Colonic mucosa (tissue), 4 donors: Measurements from ENCODE around the gene SETDB2. TPM values are rescaled to one million over a fixed set of nuclear protein-coding genes. Genes with fewer than 3 reads are reported as not detected.

ENCODE experiments used
- DNase-seq: peaks from one replicate; pipeline ENCODE4 v3.0.0-alpha.2; 2020
- H3K27ac ChIP-seq: fragments of 200-600 bp; one replicate; pipeline ENCODE4 v1.8.0; 2021
- H3K27me3 ChIP-seq: fragments of 200-600 bp; one replicate; pipeline ENCODE4 v1.8.0; 2021
- H3K36me3 ChIP-seq: fragments of 200-600 bp; one replicate; pipeline ENCODE4 v1.8.0; 2021
- H3K4me1 ChIP-seq: fragments of 200-600 bp; one replicate; pipeline ENCODE4 v1.8.0; 2021; ENCODE audit warnings: mild to moderate bottlenecking
- H3K4me3 ChIP-seq: fragments of 200-600 bp; one replicate; pipeline ENCODE4 v1.8.0; 2021
- H3K9ac ChIP-seq, 2 donors: one replicate each; pipeline ENCODE4 v1.7.0; 2013; ENCODE audit warnings: control low read depth in 2 of 2, low read depth in 2 of 2, low read length in 2 of 2
- H3K9me3 ChIP-seq: fragments of 200-600 bp; one replicate; pipeline ENCODE4 v1.8.0; 2021
- CTCF ChIP-seq: fragments of 200-600 bp; IDR thresholded peaks from one replicate; pipeline ENCODE4 v1.8.0; 2022; ENCODE audit warnings: antibody characterized with exemption, mild to moderate bottlenecking
- intact Hi-C: fragments of 100-400 bp; cut with DNase I; formaldehyde crosslinking; loops from one replicate; pipeline ENCODE4 v1.14.1; 2022
- total RNA-seq, 2 donors: library from RNA; stranded (reverse); fragmentation: NEBNext Ultra II Directional in 1 of 2; extraction: Animal tissue kit (Norgen Biotek cat#: 25700) in 1 of 2; gene quantifications; one replicate each; pipeline ENCODE4 v1.2.1, GENCODE V29; 2021
- donor health status: healthy.
- donor health status: DM: no; HTN: no; CAD: no.
- donor health status: DM: no; HTN: no; CAD: no.

The SETDB2 gene
- total RNA-seq, 2 donors from 2014 or later, result 7.7 to 9.5 TPM

- Histone ChIP-seq H3K9me3 (no peaks in the 10 kb centered on the region), H3K4me1 (no peaks in the 10 kb centered on the region), H3K27ac (no peak overlapping the region), H3K4me3 (no peak overlapping the region), H3K36me3 (no peaks in the 10 kb centered on the region), H3K27me3 (no peaks in the 10 kb centered on the region), H3K9ac (no peak overlapping the region)
- intact Hi-C loops, result no loop called here
- TF ChIP-seq CTCF, result no peak
- no peak for DNase-seq
Observed at GRCh38 chr13:49410006-49410405, 34.1 kb upstream of the SETDB2 start.

- H3K27ac ChIP-seq, result no peak overlapping the region
- no peak for DNase-seq
Observed at GRCh38 chr13:49410477-49410876, 33.6 kb upstream of the SETDB2 start.

GRCh38 chr13:49411353-49411752, 32.7 kb upstream of the SETDB2 start:
- DNase-seq, result no peak
- H3K9ac ChIP-seq, result no peak overlapping the region
- H3K4me3 ChIP-seq, result no peak overlapping the region
- H3K27me3 ChIP-seq, result no peaks in the 10 kb centered on the region
- H3K27ac ChIP-seq, result no peak overlapping the region
- no peak for TF ChIP-seq CTCF
- H3K4me1 ChIP-seq, result no peaks in the 10 kb centered on the region
- intact Hi-C loops, result no loop called here
- H3K9me3 ChIP-seq, result no peaks in the 10 kb centered on the region
- no peaks in the 10 kb centered on the region for H3K36me3 ChIP-seq

More at GRCh38 chr13:49410477-49410876, 33.6 kb upstream of the SETDB2 start:
- no peaks in the 10 kb centered on the region for H3K27me3 ChIP-seq
- H3K4me3 ChIP-seq, result no peak overlapping the region
- H3K4me1 ChIP-seq, result no peaks in the 10 kb centered on the region
- no peaks in the 10 kb centered on the region for H3K9me3 ChIP-seq
- H3K36me3 ChIP-seq, result no peaks in the 10 kb centered on the region
- intact Hi-C loops, result no loop called here
- H3K9ac ChIP-seq, result no peak overlapping the region
- TF ChIP-seq CTCF, result no peak

GRCh38 chr13:49412749-49413148, 31.3 kb upstream of the SETDB2 start:
- no peaks in the 10 kb centered on the region for H3K27me3 ChIP-seq
- intact Hi-C loops, result no loop called here
- H3K36me3 ChIP-seq, result no peaks in the 10 kb centered on the region
- no peaks in the 10 kb centered on the region for H3K9me3 ChIP-seq
- H3K9ac ChIP-seq, result no peak overlapping the region
- no peak for TF ChIP-seq CTCF
- no peaks in the 10 kb centered on the region for H3K4me1 ChIP-seq
- no peak overlapping the region for H3K27ac ChIP-seq
- DNase-seq, result no peak
- H3K4me3 ChIP-seq, result no peak overlapping the region

- Histone ChIP-seq H3K9ac (no peak overlapping the region), H3K36me3 (no peaks in the 10 kb centered on the region), H3K27me3 (no peaks in the 10 kb centered on the region), H3K27ac (no peak overlapping the region), H3K4me1 (no peaks in the 10 kb centered on the region), H3K4me3 (no peak overlapping the region), H3K9me3 (no peaks in the 10 kb centered on the region)
- intact Hi-C loops, result no loop called here
- no peak for DNase-seq
- no peak for TF ChIP-seq CTCF
Observed at GRCh38 chr13:49417161-49417560, 26.9 kb upstream of the SETDB2 start.

- Histone ChIP-seq H3K27me3 (no peaks in the 10 kb centered on the region), H3K4me1 (no peaks in the 10 kb centered on the region), H3K27ac (no peak overlapping the region), H3K9ac (no peak overlapping the region), H3K4me3 (no peak overlapping the region), H3K36me3 (no peaks in the 10 kb centered on the region), H3K9me3 (no peaks in the 10 kb centered on the region)
- intact Hi-C loops, result no loop called here
- TF ChIP-seq CTCF, result no peak
- DNase-seq, result no peak
Observed at GRCh38 chr13:49418206-49418605, 25.9 kb upstream of the SETDB2 start.
